ENCODE data around the gene GABRR2.
"Not testable (repeated sequence)": the region's sequence is repeated elsewhere in the genome, so short reads cannot be mapped to it uniquely, and the experiment has no call there.

GABRR2 gene

DNA sequence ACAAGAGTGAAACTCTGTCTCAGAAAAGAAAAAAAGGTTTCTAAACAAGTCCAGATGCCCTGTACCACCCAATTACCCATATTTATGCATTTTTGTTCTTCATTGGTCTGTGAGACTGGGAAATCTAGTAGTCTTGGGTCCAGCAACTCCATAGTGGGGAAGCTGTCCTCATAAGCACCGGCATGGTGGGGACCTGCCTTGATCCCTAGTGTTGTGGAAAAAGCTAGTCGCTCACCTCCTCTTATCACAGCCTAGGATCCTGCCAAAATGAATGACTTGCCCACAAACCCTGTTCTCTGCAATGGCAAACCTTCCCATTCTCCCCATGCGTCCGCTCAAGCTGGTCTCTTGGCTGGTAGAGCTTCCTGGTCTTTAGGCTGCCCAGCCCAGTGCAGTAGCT lies 59.7 kb downstream of the GABRR2 start:
- DNase-seq, result no peak

DNA sequence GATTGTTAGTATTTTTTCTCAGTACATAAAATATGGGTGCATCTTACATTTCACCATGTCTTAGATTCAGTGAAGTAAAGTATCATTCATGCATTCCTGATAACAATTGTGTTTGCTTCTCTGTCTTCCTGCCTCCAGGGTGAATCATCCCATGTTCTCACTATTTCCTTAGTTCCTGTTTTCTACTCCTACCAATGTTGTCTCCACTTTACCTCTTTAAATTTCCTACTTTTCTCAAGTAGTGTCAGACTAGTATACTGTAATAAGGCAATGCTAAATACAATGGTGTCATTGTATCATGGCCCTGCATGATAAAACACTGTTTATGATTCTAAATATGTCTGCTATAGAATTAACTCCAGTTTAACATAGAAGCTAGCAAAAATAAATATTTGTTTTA lies 60.5 kb downstream of the GABRR2 start:
- DNase-seq, result no peak

- DNase-seq, result no peak
Observed at GRCh38 chr6:89252907-89253306, 62.2 kb downstream of the GABRR2 start.

DNA sequence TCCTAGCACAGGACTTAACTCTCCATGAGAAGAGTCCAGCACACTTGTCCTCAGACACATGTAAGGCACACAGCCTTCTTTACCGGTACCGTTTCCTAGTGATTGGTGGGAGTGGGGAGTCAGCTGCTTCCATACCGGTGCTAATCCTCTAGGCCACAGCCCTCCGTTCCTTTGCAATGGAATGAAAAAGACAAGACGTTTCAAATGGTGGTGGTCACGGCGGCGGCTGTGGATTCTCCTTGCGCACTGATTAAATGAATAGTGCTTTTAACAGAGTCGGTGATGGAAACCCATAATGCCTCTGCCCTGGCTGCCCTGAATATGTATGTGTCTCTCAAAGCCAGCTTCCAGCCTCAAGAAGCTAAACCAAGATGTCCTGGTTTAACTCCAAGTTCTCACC lies 63.1 kb downstream of the GABRR2 start:
- no peak for DNase-seq

GRCh38 chr6:89251170-89251569 lies 63.9 kb downstream of the GABRR2 start:
- no peak for DNase-seq

DNA sequence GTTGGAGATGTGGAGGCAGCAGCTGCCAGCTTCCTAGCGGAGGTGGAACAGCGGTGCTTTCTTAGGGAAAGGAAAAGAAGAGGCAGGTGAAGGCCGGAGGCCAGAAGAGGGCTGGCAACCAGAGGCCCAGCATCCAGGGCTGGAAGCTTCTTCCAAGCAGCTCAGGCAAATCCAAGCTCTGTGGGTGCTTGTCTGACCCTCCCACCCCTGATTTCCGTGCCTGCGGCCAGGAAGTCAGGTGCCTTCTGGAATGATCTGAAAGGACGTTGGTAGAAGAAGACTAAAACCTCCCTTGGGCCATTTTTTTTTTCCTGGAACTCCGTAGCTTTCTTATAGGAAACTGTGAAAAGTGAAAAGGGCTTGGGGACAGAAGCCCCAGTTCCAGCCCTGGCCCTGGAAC lies 64.9 kb downstream of the GABRR2 start:
- no peak for DNase-seq

GRCh38 chr6:89244241-89244985 lies 70.7 kb downstream of the GABRR2 start:
- no peak for DNase-seq

DNA sequence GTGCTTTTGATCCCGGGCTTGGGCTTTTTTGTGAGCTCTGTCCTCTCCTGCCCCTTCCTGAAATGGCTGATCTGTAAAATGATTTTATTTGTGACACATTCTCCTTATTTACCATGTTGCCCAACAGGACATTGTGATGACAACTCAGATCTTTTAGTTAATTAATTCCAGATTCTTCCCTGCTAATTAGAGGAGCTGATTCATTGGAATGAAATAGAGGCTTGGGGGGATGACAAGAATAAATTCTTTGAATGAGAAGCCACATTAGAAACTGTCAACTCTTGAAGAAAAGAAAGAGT lies 71.8 kb downstream of the GABRR2 start:
- no peak for DNase-seq

GRCh38 chr6:89242574-89243330 lies 72.3 kb downstream of the GABRR2 start:
- DNase-seq, result peak; percentile 37

- DNase-seq, result no peak
Observed at GRCh38 chr6:89239338-89239737, 75.8 kb downstream of the GABRR2 start.

DNA sequence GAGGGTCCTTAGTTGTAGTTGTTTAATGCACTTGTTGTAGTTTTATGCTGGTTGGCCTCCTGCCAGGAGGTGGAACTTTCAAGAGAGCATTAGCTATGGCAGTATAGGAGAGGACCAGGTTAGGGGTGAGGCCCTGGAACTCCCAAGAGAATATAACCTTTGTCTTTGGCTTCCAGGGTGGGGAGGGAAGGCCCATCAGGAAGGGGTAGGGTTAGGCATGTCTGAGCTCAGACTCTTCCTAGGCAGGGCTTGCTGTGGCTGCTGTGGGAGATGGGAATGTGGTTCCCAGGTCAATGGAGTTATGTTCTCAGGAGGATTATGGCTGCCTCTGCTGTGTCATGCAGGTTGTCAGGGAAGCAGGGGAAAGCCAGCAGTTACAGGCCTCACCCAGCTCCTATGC lies 77.9 kb downstream of the GABRR2 start:
- no peak for DNase-seq

DNA sequence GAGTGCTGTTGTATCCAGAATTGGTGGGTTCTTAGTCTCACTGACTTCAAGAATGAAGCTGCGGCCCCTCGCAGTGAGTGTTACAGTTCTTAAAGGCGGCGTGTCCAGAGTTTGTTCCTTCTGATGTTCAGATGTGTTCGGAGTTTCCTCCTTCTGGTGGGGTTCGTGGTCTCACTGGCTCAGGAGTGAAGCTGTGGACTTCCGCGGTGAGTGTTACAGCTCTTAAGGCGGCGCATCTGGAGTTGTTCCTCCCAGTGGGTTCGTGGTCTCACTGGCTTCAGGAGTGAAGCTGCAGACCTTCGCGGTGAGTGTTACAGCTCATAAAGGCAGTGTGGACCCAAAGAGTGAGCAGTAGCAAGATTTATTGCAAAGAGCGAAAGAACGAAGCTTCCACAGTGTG lies 81.5 kb downstream of the GABRR2 start:
- DNase-seq, result not testable (repeated sequence)

DNA sequence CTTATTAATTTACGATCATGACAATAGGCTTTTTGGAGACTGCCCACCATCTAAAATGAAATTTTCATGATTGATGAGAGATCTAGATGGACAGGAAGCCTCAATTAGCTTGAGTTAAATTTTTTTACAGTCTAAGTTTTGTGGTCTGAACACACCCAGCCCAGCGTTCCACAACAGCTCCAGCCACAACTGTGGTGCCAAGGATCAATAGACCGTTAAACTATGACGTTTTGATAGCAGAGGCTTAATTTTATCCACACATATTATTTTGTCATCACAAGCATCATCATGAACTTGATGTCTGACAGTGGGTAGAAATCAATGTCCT lies 92.4 kb downstream of the GABRR2 start:
- DNase-seq, result no peak

DNA sequence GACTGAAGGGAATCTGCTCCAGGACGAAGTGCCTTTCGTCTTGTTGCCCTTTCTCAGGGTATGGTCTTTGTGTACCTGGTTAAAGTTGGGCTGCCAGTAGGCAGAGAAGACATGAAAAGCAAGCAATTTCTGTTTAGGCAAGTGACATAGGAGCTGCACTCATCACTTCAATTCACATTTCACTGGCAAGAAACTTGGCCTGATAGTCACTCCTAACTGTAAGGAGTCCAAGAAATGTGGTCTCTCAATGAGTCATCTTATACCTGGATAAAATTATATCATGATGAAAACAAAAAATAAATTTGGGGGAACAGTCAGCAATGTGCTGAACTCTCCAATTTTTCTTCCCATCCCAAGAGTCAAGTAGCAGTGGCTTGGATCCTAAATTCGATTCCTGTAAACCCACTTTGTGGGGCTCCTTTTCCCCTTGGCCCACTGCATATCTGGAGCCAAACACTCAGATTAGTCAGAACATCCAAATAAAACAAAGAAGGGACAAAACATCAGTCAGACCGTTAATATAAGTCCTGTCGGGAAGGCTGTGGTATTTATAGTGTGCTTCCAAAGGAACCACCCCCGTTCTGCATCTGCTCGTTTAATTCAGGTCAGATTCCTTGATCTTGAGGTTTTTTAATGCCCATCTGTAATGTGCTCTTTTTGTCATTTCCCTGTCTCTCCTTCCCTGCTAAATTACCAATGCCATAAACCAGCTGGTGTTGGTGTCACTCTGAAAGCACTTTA lies 93.0 kb downstream of the GABRR2 start:
- DNase-seq, result no peak

DNA sequence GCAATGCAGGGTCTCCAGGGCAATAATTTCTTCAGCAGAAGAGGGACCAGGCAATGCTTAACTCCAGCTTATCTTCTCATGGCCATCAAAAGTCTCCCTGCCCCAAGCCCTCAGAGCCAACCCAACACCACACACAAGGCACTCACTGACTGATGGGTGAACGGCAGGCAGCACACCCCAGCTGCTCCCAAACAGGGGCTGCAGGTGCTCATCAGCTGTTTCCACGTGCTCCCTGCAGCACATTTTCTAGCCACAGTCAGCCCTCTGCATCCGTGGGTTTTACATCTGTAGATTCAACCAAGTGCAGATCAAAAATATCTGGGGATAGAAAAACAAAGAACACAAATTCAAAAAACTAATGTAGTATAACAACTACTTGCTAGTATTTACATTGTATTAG lies 94.0 kb downstream of the GABRR2 start:
- DNase-seq, result no peak

DNA sequence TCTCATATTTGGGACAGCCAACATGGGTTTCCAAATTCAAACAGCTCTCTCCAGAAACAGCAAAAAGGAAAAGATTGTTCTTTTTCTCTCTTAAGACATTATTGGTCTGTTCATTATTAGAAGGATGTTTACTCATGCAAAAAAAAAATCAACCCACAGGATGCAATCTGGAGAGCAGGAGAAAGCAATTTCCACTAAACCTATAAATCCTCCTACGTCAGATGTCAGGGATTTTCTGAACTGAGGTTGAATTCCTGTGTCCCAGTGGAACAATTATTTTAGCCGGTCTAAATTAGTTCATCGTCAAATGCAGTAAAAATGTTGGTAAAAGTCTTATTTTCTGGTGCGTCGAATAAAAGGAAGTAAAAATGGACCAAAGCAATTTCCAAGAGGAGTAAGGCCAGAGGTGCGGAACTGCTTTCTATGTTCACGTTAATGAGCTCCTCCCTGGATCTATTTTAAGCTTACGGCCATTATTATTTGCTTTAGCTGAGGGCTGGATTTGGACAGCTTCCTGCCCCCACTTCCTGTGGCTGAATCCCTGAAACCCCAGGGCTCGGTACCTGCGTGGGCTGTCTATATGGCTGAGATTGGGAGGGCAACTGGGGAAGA lies 97.7 kb downstream of the GABRR2 start, which contains the start of gene GABRR1:
GABRR1 (minus strand) TSS at position 60 of the 612 bp plus-strand sequence; CDS start at position 24, 36 bp downstream.
- DNase-seq, result no peak

- no peak for DNase-seq
Observed at GRCh38 chr6:89216411-89216810, 98.7 kb downstream of the GABRR2 start.

DNA sequence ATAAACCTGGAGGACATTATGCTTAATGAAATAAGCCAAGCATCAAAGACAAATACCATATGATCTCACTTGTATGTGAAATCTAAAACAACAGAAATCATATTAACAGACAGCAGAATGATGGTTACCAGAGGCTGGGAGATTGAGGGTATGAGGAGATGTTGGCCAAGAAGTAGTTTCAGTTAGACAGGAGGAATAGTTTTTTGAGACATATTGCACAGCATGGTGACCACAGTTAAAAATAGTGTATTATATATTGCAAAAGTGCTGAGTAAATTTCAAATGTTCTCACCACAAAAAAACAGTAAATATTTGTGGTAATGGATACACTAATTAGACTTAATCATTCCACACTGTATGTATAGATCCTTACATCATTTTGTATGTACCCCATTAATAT lies 99.7 kb downstream of the GABRR2 start:
- DNase-seq, result no peak

GRCh38 chr6:89214197-89214596 lies 100.9 kb downstream of the GABRR2 start:
- no peak for DNase-seq

DNA sequence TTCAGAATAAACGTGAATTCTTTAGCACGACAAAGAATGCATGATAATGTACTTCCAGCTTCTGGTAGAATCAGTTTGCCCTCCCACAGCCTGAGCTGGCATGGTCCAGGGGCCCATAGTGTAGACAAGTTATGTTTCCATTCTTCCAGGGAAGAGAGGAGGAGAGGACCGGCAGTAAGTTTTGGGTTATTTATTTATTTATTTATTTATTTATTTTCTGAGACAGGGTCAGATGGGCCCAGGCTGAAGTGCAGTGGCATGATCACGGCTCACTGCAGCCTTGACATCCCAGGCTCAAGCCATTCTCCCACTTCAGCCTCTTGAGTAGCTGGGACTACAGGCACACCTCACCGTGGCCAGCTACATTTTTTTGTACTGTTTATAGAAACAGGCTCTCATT lies 102.6 kb downstream of the GABRR2 start:
- DNase-seq, result no peak

GRCh38 chr6:89209457-89209856 lies 105.6 kb downstream of the GABRR2 start:
- no peak for DNase-seq

- no peak for DNase-seq
Observed at GRCh38 chr6:89208551-89208950, 106.5 kb downstream of the GABRR2 start.
